ENCODE results near the gene SLC7A9.

The SLC7A9 gene

GRCh38 chr19:32869369-32869965, at the start of gene SLC7A9:
SLC7A9 (minus strand) TSS chr19:32869767; CDS start chr19:32868534, 1,233 bp downstream.
- H3K9me3 ChIP-seq, result no peaks in the 10 kb centered on the region
- no peaks in the 10 kb centered on the region for H3K36me3 ChIP-seq
- TF ChIP-seq CTCF (IDR thresholded peaks at IDR 0.05), result no peak
- H3K27me3 ChIP-seq, result no peaks in the 10 kb centered on the region
- H3K4me1 ChIP-seq (ENCODE audit: control insufficient read depth in 1 of 2, insufficient read depth in 1 of 2, low read depth in 1 of 2, low read length in 1 of 2), result no peaks in the 10 kb centered on the region
- no peak within 1 kb of the TSS for H3K27ac ChIP-seq
- no peak within 1 kb of the TSS for H3K4me3 ChIP-seq (ENCODE audit: low read depth in 1 of 2, low read length in 1 of 2)

- no peaks in the 10 kb centered on the region for H3K27me3 ChIP-seq
- H3K9me3 ChIP-seq, result no peaks in the 10 kb centered on the region
- H3K4me1 ChIP-seq (ENCODE audit: control insufficient read depth in 1 of 2, insufficient read depth in 1 of 2, low read depth in 1 of 2, low read length in 1 of 2), result no peaks in the 10 kb centered on the region
- no peak for TF ChIP-seq CTCF (IDR thresholded peaks at IDR 0.05)
- H3K27ac ChIP-seq, result no peak overlapping the region
- peaks cover 30% of the 10 kb centered on the region for H3K36me3 ChIP-seq
- no peak overlapping the region for H3K4me3 ChIP-seq (ENCODE audit: low read depth in 1 of 2, low read length in 1 of 2)
Measured at GRCh38 chr19:32919365-32919764, 49.8 kb upstream of the SLC7A9 start.

GRCh38 chr19:32917616-32917996, 48.0 kb upstream of the SLC7A9 start:
- Histone ChIP-seq H3K27ac (no peak overlapping the region), H3K4me1 (ENCODE audit: control insufficient read depth in 1 of 2, insufficient read depth in 1 of 2, low read depth in 1 of 2, low read length in 1 of 2) (no peaks in the 10 kb centered on the region), H3K9me3 (no peaks in the 10 kb centered on the region), H3K27me3 (no peaks in the 10 kb centered on the region), H3K36me3 (peaks cover 25% of the 10 kb centered on the region), H3K4me3 (ENCODE audit: low read depth in 1 of 2, low read length in 1 of 2) (no peak overlapping the region)
- TF ChIP-seq CTCF (IDR thresholded peaks at IDR 0.05), result no peak

- Histone ChIP-seq H3K36me3 (peaks cover 20% of the 10 kb centered on the region), H3K9me3 (no peaks in the 10 kb centered on the region), H3K4me1 (ENCODE audit: control insufficient read depth in 1 of 2, insufficient read depth in 1 of 2, low read depth in 1 of 2, low read length in 1 of 2) (no peaks in the 10 kb centered on the region), H3K27me3 (no peaks in the 10 kb centered on the region), H3K27ac (no peak overlapping the region), H3K4me3 (ENCODE audit: low read depth in 1 of 2, low read length in 1 of 2) (no peak overlapping the region)
- TF ChIP-seq CTCF (IDR thresholded peaks at IDR 0.05), result no peak
Measured at GRCh38 chr19:32916969-32917615, 47.5 kb upstream of the SLC7A9 start.

GRCh38 chr19:32914879-32915660, 45.5 kb upstream of the SLC7A9 start:
- Histone ChIP-seq H3K9me3 (no peaks in the 10 kb centered on the region), H3K4me3 (ENCODE audit: low read depth in 1 of 2, low read length in 1 of 2) (no peak overlapping the region), H3K27ac (no peak overlapping the region), H3K36me3 (peaks cover 11% of the 10 kb centered on the region), H3K4me1 (ENCODE audit: control insufficient read depth in 1 of 2, insufficient read depth in 1 of 2, low read depth in 1 of 2, low read length in 1 of 2) (no peaks in the 10 kb centered on the region), H3K27me3 (no peaks in the 10 kb centered on the region)
- no peak for TF ChIP-seq CTCF (IDR thresholded peaks at IDR 0.05)
